OCI-LY1 (cell line): Measurements from ENCODE around the gene TRIM37.

Source experiments
- H2AFZ ChIP-seq: fragments of 200-600 bp; sonication (generic), shearing (Covaris generic); 2 replicates; pipeline ENCODE4 v1.6.0; 2014; ENCODE audit warnings: antibody characterized with exemption, mild to moderate bottlenecking, low read length
- H3F3A ChIP-seq: fragments of 200-600 bp; sonication (generic), shearing (Covaris generic); 2 replicates; pipeline ENCODE4 v1.6.0; 2014; ENCODE audit warnings: mild to moderate bottlenecking, antibody characterized with exemption, low read length, moderate library complexity; ENCODE audit not compliant: insufficient read depth
- H3K27ac ChIP-seq: fragments of 200-600 bp; sonication (generic); 2 replicates; pipeline ENCODE4 v1.5.1; 2014; ENCODE audit warnings: low read length, mixed run types, mild to moderate bottlenecking, low read depth; ENCODE audit not compliant: poor library complexity, severe bottlenecking
- H3K27me3 ChIP-seq: fragments of 200-600 bp; sonication (generic); 2 replicates; pipeline ENCODE4 v1.6.0; 2014; ENCODE audit warnings: antibody characterized with exemption, mild to moderate bottlenecking, low read length, moderate library complexity; ENCODE audit not compliant: insufficient read depth
- H3K36me3 ChIP-seq: fragments of 200-600 bp; sonication (generic); 2 replicates; pipeline ENCODE4 v1.6.1; 2014; ENCODE audit warnings: mild to moderate bottlenecking, antibody characterized with exemption, low read length, moderate library complexity, mixed read lengths; ENCODE audit not compliant: insufficient read depth
- H3K4me1 ChIP-seq: fragments of 200-600 bp; sonication (generic); 2 replicates; pipeline ENCODE4 v1.5.1; 2014; ENCODE audit warnings: mild to moderate bottlenecking, low read length, moderate library complexity; ENCODE audit not compliant: insufficient read depth, severe bottlenecking
- H3K4me2 ChIP-seq: fragments of 200-600 bp; sonication (generic), shearing (Covaris generic); 2 replicates; pipeline ENCODE4 v1.6.1; 2014; ENCODE audit warnings: low read length
- H3K4me3 ChIP-seq: fragments of 200-600 bp; sonication (generic); 2 replicates; pipeline ENCODE4 v1.5.1; 2014; ENCODE audit warnings: low read length, low read depth, mild to moderate bottlenecking, mixed read lengths; ENCODE audit not compliant: poor library complexity, severe bottlenecking
- H3K79me2 ChIP-seq: fragments of 200-600 bp; shearing (Covaris generic); 2 replicates; pipeline ENCODE4 v1.6.1; 2016; ENCODE audit warnings: mixed run types, low read length, mixed read lengths; ENCODE audit not compliant: insufficient read depth
- H3K9ac ChIP-seq: fragments of 200-600 bp; sonication (generic), shearing (Covaris generic); 2 replicates; pipeline ENCODE4 v1.6.1; 2014; ENCODE audit warnings: mild to moderate bottlenecking, low read length, mixed read lengths
- H3K9me2 ChIP-seq: fragments of 200-600 bp; sonication (generic), shearing (Covaris generic); 2 replicates; pipeline ENCODE4 v1.6.1; 2014; ENCODE audit warnings: low read depth, mild to moderate bottlenecking, low read length, mixed read lengths
- H3K9me3 ChIP-seq: fragments of 200-600 bp; shearing (Covaris generic); 2 replicates; pipeline ENCODE4 v1.6.1; 2014; ENCODE audit warnings: low read length, mixed read lengths
- H4K20me1 ChIP-seq: fragments of 200-600 bp; sonication (generic), shearing (Covaris generic); 2 replicates; pipeline ENCODE4 v1.6.0; 2016; ENCODE audit warnings: mild to moderate bottlenecking, low read length; ENCODE audit not compliant: insufficient read depth
- EZH2 ChIP-seq: fragments of 200-600 bp; sonication (generic), shearing (Covaris generic); IDR thresholded peaks from 2 replicates; pipeline ENCODE4 v1.8.0; 2017; ENCODE audit warnings: borderline replicate concordance, mixed run types, mild to moderate bottlenecking, antibody characterized with exemption, low read length, moderate library complexity, mixed read lengths
- TF ChIP-seq, protein P1 (sequence below): fragments of 200-600 bp; sonication (generic), shearing (Covaris generic); IDR thresholded peaks from 2 replicates; pipeline ENCODE4 v1.5.1; 2017; ENCODE audit warnings: mild to moderate bottlenecking, antibody characterized with exemption, low read length, moderate library complexity, mixed read lengths

TRIM37 gene

DNA sequence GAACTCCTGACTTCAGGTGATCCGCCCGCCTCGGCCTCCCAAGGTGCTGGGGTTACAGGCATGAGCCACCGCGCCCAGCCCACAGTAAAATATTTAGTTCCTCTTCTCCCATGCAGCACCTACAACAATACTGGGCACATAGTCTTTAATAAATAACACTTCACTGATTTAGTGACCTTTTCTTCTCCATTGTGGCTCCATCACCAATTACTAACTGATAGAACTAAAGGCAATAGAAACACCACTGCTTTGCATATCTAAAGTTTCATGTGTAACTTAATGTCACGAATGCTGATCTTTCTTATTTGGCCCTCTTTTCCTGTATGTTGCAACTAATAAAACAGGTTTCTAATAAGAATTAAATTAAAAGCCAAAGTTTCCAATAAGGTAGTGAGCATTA lies 38.9 kb downstream of the TRIM37 start:
- Histone ChIP-seq H3K79me2 (no peaks in the 10 kb centered on the region), H3K9ac (no peak overlapping the region), H3K27ac (no peak overlapping the region), H3K4me1 (no peaks in the 10 kb centered on the region), H3K4me3 (no peak overlapping the region), H4K20me1 (no peaks in the 10 kb centered on the region), H2AFZ (no peak overlapping the region), H3K36me3 (peaks cover 52% of the 10 kb centered on the region), H3K4me2 (no peak overlapping the region), H3K9me2 (no peaks in the 10 kb centered on the region), H3K27me3 (no peaks in the 10 kb centered on the region), H3F3A (no peaks in the 10 kb centered on the region), H3K9me3 (no peaks in the 10 kb centered on the region)
- no peak for TF ChIP-seq EZH2
- TF ChIP-seq, protein P1, sequence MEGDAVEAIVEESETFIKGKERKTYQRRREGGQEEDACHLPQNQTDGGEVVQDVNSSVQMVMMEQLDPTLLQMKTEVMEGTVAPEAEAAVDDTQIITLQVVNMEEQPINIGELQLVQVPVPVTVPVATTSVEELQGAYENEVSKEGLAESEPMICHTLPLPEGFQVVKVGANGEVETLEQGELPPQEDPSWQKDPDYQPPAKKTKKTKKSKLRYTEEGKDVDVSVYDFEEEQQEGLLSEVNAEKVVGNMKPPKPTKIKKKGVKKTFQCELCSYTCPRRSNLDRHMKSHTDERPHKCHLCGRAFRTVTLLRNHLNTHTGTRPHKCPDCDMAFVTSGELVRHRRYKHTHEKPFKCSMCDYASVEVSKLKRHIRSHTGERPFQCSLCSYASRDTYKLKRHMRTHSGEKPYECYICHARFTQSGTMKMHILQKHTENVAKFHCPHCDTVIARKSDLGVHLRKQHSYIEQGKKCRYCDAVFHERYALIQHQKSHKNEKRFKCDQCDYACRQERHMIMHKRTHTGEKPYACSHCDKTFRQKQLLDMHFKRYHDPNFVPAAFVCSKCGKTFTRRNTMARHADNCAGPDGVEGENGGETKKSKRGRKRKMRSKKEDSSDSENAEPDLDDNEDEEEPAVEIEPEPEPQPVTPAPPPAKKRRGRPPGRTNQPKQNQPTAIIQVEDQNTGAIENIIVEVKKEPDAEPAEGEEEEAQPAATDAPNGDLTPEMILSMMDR: no peak

DNA sequence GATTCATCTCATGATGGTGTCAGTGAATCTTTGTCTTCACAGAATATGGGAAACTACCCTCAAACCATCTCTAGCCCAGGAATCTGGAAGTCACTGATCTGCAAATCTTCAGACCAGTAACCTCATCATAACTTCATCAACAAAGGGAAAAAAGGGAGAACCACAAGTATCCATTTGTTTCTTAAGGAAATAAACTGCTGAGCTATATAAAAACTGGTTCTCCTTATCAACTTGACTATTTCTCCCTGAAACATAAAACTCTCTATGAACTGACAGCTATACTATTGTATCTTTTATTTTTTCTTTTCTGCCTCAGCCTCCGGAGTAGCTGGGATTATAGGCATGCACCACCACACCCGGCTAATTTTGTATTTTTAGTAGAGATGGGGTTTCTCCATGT lies 39.3 kb downstream of the TRIM37 start:
- Histone ChIP-seq H3F3A (no peaks in the 10 kb centered on the region), H3K4me2 (no peak overlapping the region), H3K9me3 (no peaks in the 10 kb centered on the region), H3K79me2 (no peaks in the 10 kb centered on the region), H3K36me3 (peaks cover 56% of the 10 kb centered on the region), H4K20me1 (no peaks in the 10 kb centered on the region), H3K27ac (no peak overlapping the region), H2AFZ (no peak overlapping the region), H3K9ac (no peak overlapping the region), H3K4me1 (no peaks in the 10 kb centered on the region), H3K27me3 (no peaks in the 10 kb centered on the region), H3K4me3 (no peak overlapping the region), H3K9me2 (no peaks in the 10 kb centered on the region)
- TF ChIP-seq EZH2: no peak
- TF ChIP-seq, protein P1: no peak

DNA sequence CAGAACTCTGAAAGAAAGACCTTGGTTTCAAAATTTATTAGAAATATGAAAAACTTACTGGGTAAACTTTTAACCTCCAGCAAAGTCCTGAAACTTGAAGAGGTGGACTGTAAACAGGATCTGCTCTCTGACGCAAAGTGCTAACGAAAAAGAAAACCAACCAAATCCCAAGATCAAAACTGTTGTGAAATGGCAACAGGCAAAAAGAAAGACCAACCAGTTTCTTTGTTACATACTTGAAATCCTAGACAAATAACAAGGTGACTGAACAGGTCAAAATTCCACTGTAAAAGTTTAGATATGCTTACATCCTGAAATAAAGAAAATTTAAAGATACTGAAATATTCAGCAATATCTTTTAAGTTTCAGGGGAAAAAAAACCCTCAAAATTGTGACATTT lies 44.2 kb downstream of the TRIM37 start:
- Histone ChIP-seq H3K9me2 (no peaks in the 10 kb centered on the region), H3K79me2 (no peaks in the 10 kb centered on the region), H4K20me1 (no peaks in the 10 kb centered on the region), H3K9me3 (no peaks in the 10 kb centered on the region), H3K27me3 (no peaks in the 10 kb centered on the region), H3K27ac (no peak overlapping the region), H3K4me3 (no peak overlapping the region), H3K4me2 (no peak overlapping the region), H3K4me1 (no peaks in the 10 kb centered on the region), H3K9ac (no peak overlapping the region), H3K36me3 (peaks cover 66% of the 10 kb centered on the region), H2AFZ (no peak overlapping the region), H3F3A (no peaks in the 10 kb centered on the region)
- TF ChIP-seq, protein P1: no peak
- TF ChIP-seq EZH2: no peak
